ENCODE measurements around the gene CHTF18. TPM values are rescaled to one million over a fixed set of nuclear protein-coding genes. Genes with fewer than 3 reads are reported as not detected.

The CHTF18 gene
- total and polyA plus RNA-seq, 10 of the 15 experiments (the other 5 are each of a cell fraction or from before 2014, with no cell fraction given), result 1.6 to 87.8 (median 19.4) TPM

- ChIA-PET POLR2A (interaction anchor here (0.8 kb wide), 1 partner anchor 14 kb away, joined by 3 read pairs; no protein-coding TSS in a partner anchor), RAD21 (ENCODE audit: unreplicated experiment) (no interaction called here), SMC1A (ENCODE audit: uncharacterized antibody, unreplicated experiment) (no interaction called here), CTCF (interaction anchor here (0.6 to 2.4 kb wide), 3 partner anchors 33 to 43 kb away, joined by 3 to 5 read pairs (median 4); partner anchors contain the start of genes CHTF18 and RPUSD1)
- H3K4me3 ChIP-seq, result no peak overlapping the region
- in situ Hi-C loops (cut with MboI) (no loop called here), intact Hi-C loops (cut with micrococcal nuclease; ENCODE audit: unreplicated experiment) (no loop called here)
- H3K9ac ChIP-seq (ENCODE audit: control insufficient read depth, insufficient read depth, low read length), result no peak overlapping the region
- H3K27me3 ChIP-seq (replicated peaks in 1 of 2; ENCODE audit: control insufficient read depth in 2 of 2, insufficient read depth in 2 of 2, low read length in 1 of 2), result no peaks in the 10 kb centered on the region
- H4K20me1 ChIP-seq (ENCODE audit: control insufficient read depth, insufficient read depth), result no peaks in the 10 kb centered on the region
- ATAC-seq, result peak; percentile 66
- DNase-seq (ENCODE audit: low read depth, low spot score), result no peak
- no peak overlapping the region for H3K27ac ChIP-seq (ENCODE audit: control insufficient read depth, insufficient read depth)
- H2AFZ ChIP-seq (ENCODE audit: control insufficient read depth, low read depth, low read length), result no peak overlapping the region
- no peaks in the 10 kb centered on the region for H3K9me3 ChIP-seq (replicated peaks; ENCODE audit: control insufficient read depth, insufficient read depth, low read length)
- no peak for TF ChIP-seq TCF12 (IDR thresholded peaks at IDR 0.05; ENCODE audit: low read depth, low read length)
- TF ChIP-seq RUNX3 (IDR thresholded peaks at IDR 0.05; ENCODE audit: low read length), result no peak
- TF ChIP-seq BACH1 (IDR thresholded peaks at IDR 0.05; ENCODE audit: borderline replicate concordance), result no peak
- no peak for TF ChIP-seq CBX5 (IDR thresholded peaks at IDR 0.05; ENCODE audit: low read depth)
- TF ChIP-seq BCL3 (IDR thresholded peaks at IDR 0.05; ENCODE audit: borderline replicate concordance, insufficient read depth, low read depth, low read length, poor library complexity, severe bottlenecking), result no peak
- TF ChIP-seq SMC3 (IDR thresholded peaks at IDR 0.05; ENCODE audit: borderline replicate concordance, low read length), result peak; percentile 13; the same call in 1 of the 2 replicates
- TF ChIP-seq GATAD2B (conservative IDR thresholded peaks at IDR 0.05; ENCODE audit: low read depth), result no peak
- no peak for TF ChIP-seq SREBF2 (IDR thresholded peaks at IDR 0.05; ENCODE audit: low read length)
- TF ChIP-seq ZSCAN29 (IDR thresholded peaks at IDR 0.05), result no peak
- TF ChIP-seq CUX1 (IDR thresholded peaks at IDR 0.05; ENCODE audit: insufficient replicate concordance, low read depth, low read length), result no peak
- TF ChIP-seq CTCF (IDR thresholded peaks at IDR 0.05 in 2 of 3, conservative IDR thresholded peaks at IDR 0.05 in 1 of 3; ENCODE audit: control insufficient read depth in 2 of 3, extremely low read depth in 1 of 3, insufficient read depth in 1 of 3, low read depth in 3 of 3, low read length in 3 of 3), result peak; percentile 24 to 57 (median 34); a peak in 5 of 6 replicates
- TF ChIP-seq CHD2 (IDR thresholded peaks at IDR 0.05; ENCODE audit: borderline replicate concordance, low read depth, low read length), result no peak
- no TSS peak for BruUV-seq (replicated peaks)
- no peak for FAIRE-seq
- H3K79me2 ChIP-seq (ENCODE audit: control insufficient read depth, insufficient read depth, low read length), result no peaks in the 10 kb centered on the region
- 0% methylated on average over 14 of the region's 14 CpGs for WGBS (ENCODE audit: insufficient coverage, insufficient replicate concordance, low lambda C conversion rate, missing lambda C conversion rate)
- no peak overlapping the region for H3K4me2 ChIP-seq (ENCODE audit: control insufficient read depth, insufficient read depth)
- H3K4me1 ChIP-seq (ENCODE audit: control insufficient read depth, insufficient read depth, low read length), result no peaks in the 10 kb centered on the region; the same call in 1 of the 2 replicates
- H3K36me3 ChIP-seq (ENCODE audit: control insufficient read depth in 2 of 2, insufficient read depth in 2 of 2, low read length in 1 of 2), result no peaks in the 10 kb centered on the region
Observed at GRCh38 chr16:745739-746138, 42.7 kb upstream of the CHTF18 start.

All from GM12878 (cell line).